Measurements from ENCODE around the gene ADAR.

- no peak for TF ChIP-seq CTCF (IDR thresholded peaks at IDR 0.05)
- no peak for TF ChIP-seq POLR2A (IDR thresholded peaks at IDR 0.05)
Observed at GRCh38 chr1:154578058-154578418, 29.9 kb downstream of the ADAR start.
